ENCODE results near the gene SLC26A9.

Gene SLC26A9

GRCh38 chr1:205943245-205943644 lies at the start of gene SLC26A9:
SLC26A9 (minus strand) TSS chr1:205943456; CDS start chr1:205935820, 7,636 bp downstream.
- no peak for DNase-seq

DNA sequence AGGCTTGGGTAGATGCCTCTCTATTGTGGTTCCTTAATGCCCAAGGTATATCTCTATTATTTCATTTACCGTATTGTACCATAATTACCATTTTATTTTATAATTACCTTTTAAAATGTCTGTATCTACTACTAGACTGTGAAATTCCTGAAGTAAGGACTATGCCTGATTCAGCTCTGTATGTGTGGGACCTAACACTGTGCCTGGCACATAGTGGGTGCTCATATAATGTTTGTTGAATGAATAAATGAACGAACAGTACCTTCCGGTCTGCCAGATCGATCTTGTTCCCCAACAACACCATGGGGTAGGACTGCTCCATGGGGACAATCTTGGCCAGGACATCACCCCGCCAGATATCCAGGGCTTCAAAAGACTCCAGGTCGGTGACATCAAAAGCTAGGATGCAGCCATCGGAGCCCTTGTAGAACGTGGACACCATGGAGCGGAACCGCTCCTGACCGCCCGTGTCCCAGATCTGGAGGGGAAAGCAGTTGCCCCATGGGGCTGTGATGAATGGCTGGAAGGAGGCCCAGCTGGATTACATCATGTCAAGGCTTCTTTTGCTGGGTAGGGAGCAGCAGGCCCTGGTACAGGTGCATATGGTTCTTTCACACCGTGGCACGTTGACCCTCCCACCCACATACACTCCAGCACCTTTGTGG lies 49.1 kb upstream of the SLC26A9 start:
- DNase-seq, result no peak

DNA sequence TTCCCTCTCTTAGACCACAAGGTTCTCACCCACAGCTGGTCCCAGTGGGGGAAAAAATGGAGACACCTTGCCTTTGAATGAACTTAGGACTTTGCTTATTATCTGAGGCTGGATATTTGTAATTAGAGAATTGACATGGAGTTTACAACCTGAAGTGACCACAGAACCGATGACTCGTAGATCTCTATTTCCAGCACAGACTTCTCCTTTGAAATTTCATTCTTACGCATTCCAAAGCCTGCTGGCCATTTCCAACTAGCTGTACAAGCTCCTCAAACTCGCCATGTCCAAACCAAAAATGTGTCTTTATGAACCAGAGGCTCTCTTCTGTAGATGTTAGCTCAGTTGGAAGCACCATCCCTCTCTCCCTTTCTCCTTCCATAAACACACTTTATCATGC lies 48.0 kb upstream of the SLC26A9 start:
- DNase-seq, result no peak

GRCh38 chr1:205990226-205990625 lies 47.0 kb upstream of the SLC26A9 start:
- DNase-seq, result no peak

DNA sequence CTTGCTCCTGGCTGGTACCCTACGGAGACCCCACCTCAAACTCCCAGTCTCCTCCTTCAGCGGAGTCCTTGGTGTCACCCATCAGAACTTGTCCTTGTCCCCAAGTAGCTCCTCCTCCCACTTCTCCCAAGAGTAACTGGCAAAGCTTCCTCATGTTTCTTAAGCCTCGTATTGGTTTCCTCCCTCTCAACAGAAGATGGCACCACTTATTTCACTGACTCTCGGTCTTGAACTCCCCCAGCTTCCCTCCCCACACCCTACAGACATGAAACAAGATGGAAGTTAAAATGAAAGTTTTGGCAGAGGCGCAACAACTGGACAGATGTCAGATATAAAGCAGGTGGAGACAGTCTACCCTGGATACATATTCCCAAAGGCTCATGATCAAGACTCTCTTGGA lies 46.5 kb upstream of the SLC26A9 start:
- no peak for DNase-seq

DNA sequence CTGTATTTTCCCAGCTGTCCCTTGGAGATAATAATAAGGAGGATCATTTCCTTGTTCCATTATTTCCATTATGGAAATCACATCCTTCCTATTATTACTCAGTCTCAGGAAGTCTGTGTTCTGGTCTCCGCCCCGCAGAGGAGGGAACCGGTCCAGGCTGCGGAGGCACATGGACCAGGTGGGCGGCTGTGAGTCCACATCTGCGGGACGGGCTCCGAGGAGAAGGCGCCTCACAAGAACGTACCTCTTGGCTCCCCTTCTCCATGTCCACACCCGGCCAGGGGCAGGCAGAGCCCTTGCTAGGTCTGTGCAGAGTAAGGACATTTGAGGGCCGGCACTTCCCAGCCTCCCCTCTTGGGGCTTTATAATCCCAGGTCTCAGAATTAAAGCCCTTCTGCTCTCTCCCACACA lies 45.3 kb upstream of the SLC26A9 start:
- DNase-seq, result no peak

DNA sequence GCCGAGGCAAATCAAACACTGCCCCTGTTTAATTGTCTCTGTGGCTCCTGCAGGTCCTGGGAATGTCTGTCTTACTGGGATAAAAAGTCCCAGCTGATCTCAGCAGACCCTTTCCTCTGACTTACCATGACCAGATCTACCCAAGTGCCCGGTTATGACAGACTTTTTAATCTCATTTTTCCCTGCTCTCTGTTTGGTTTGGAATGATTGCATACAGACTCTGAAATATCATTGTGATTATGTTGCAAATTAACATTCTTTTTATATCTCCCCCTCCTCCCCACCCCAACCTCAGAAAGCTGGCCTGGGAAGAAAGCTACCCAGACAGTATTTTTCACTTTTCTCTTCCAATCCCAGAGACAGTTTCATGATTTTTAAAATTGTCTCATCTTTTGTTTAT lies 43.6 kb upstream of the SLC26A9 start:
- no peak for DNase-seq

DNA sequence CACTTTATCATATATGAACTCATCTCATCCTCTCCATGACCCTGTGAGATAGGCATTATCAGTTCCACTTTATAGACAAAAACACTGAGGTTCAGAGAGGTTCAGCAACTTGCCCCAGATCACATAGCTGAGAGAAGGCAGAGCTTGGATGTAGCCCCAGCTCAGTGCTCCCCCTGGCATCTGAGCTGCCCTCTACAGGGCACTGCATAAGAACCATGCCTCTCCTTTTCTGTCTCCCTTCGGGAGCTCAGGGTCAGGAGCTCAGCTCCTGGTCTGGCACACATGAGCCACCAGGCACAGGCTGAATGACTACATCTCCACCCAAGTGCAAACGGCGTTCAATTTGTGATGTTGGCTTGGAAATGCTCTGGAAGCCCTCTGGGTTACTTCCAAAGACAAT lies 43.0 kb upstream of the SLC26A9 start:
- DNase-seq, result no peak

DNA sequence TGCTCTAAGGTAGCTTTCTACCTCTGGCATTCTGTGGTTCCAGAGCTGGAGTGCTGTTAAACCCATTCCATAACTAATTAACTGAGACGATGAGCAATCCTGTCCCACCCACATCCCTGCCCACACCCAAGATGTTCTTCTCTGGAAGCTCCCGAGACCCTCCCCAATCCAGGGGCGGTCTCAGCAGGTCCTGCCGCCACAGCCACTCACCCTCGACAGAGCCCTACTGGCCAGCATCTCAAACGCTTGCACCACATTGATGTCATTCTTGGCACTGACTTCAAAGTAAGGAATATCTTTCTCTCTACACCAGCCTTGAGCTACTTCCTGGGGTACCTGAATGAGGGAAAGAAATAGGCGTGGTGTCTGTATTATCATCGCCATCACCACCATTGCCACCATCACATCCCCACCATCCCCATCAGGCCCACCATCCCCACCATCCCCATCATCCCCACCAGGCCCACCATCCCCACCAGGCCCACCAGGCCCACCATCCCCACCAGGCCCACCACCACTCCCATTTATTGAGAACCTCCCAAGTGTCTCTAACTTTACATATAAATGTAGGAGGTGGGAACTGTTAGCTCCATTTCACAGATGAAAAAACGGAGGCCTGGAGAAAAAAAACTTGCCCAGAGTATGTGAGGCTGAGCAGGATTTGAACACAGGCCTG lies 42.2 kb upstream of the SLC26A9 start:
- no peak for DNase-seq

GRCh38 chr1:205983925-205984725 lies 40.9 kb upstream of the SLC26A9 start:
- DNase-seq, result no peak

GRCh38 chr1:205981257-205981656 lies 38.0 kb upstream of the SLC26A9 start:
- no peak for DNase-seq

DNA sequence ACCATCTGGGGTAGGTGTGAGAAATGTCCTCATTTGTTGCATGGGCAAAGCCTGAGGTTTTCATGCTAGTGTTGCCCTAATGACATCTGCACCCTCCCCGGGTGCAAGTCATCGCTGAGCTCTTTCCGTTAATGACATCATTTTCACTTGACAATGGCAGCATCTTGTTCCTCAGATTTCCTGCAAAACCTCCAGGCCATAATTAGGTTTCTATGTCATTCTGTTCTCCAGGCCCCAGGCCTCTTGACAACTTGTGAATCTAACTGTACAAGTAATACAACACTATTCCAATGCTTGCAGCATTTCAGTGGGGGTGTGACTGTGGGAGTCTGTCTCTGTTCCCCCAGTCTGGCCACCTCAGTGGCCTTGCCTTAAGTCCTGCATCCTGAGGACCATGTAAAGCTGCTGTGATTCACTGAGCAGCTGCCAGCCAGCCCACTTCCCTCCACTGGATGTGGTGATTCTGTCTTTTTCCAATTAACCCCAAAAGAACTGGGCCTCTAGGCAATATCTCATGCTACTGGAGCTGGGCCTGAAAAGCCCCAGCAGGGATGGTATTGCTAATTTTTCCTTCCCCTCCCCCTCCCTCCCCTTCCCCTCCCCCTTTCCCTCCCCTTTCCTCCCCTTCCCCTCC lies 37.1 kb upstream of the SLC26A9 start:
- DNase-seq, result no peak

DNA sequence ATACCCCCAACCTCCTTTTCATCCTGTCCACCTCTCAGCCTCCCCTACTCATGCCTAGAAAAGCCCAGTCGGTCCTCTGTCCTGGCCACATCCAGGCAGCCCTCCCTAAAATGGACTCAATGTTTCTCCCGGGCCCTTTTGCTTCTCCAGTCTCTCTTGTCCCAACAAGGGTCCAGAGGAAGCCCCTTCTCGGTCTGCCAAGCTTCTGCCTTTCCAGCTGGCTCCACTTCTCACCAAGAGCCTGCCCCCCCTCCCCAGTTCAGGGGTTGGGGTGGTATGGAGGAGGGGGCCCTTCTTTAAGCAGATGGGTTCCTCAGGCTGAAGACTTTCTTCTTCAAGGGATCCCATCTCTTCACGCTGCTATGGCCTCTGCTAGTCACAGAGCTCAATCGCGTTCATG lies 36.0 kb upstream of the SLC26A9 start:
- DNase-seq, result no peak

GRCh38 chr1:205978676-205979075 lies 35.4 kb upstream of the SLC26A9 start:
- DNase-seq, result no peak

GRCh38 chr1:205977402-205978014 lies 34.3 kb upstream of the SLC26A9 start:
- DNase-seq, result peak; percentile 83

- no peak for DNase-seq
These were observed 33.6 kb upstream of the SLC26A9 start for GRCh38 chr1:205976708-205977401.

- no peak for DNase-seq
These were observed 32.8 kb upstream of the SLC26A9 start for GRCh38 chr1:205976036-205976435.

- no peak for DNase-seq
These were observed 32.2 kb upstream of the SLC26A9 start for GRCh38 chr1:205975387-205975998.

- DNase-seq, result no peak
These were observed 31.5 kb upstream of the SLC26A9 start for GRCh38 chr1:205974712-205975111.

GRCh38 chr1:205973377-205974232 lies 30.3 kb upstream of the SLC26A9 start:
- no peak for DNase-seq
